ENCODE measurements around the gene DPY30. TPM values are rescaled to one million over a fixed set of nuclear protein-coding genes. Genes with fewer than 3 reads are reported as not detected.

Gene DPY30
- total and polyA plus RNA-seq, 2 donors (not counting 1 experiment from before 2014, with no cell fraction given) = 43.4 to 56.8 TPM

GRCh38 chr2:31989946-31990345, 49.7 kb downstream of the DPY30 start:
- peaks cover 0 to 5% of the 10 kb centered on the region in 2 donors for H3K4me1 ChIP-seq (ENCODE audit: control insufficient read depth in 2 of 2, insufficient read depth in 2 of 2, low read length in 2 of 2)
- peaks cover 23% of the 10 kb centered on the region for H4K20me1 ChIP-seq (ENCODE audit: control insufficient read depth, insufficient read depth, low read length, poor library complexity, severe bottlenecking)
- H2AFZ ChIP-seq (ENCODE audit: insufficient read depth, low read depth, low read length, poor library complexity, severe bottlenecking) = no peak overlapping the region
- 78% methylated on average over 1 of the region's 4 CpGs for WGBS (ENCODE audit: insufficient coverage)
- DNase-seq (no peak), ATAC-seq (ENCODE audit: low read depth) (no peak)
- Mint-ChIP-seq H3K4me3 (no peak overlapping the region), H3K4me1 (peaks cover 33% of the 10 kb centered on the region), H3K27me3 (no peaks in the 10 kb centered on the region), H3K27ac (no peak overlapping the region), H3K9me3 (ENCODE audit: insufficient read depth) (no peaks in the 10 kb centered on the region)
- peaks cover 0 to 2% of the 10 kb centered on the region in 2 experiments for H3K36me3 ChIP-seq (replicated peaks in 1 of 2; ENCODE audit: control extremely low read depth in 1 of 2, control insufficient read depth in 1 of 2, extremely low read depth in 1 of 2, insufficient read depth in 2 of 2, low read length in 1 of 2)
- H3K9me3 ChIP-seq (ENCODE audit: control extremely low read depth in 1 of 3, control insufficient read depth in 2 of 3, insufficient read depth in 1 of 3, low read length in 2 of 3) = no peaks in the 10 kb centered on the region
- H3K4me2 ChIP-seq (replicated peaks; ENCODE audit: low read depth, low read length, poor library complexity, severe bottlenecking) = no peak overlapping the region
- no peak overlapping the region for H3K4me3 ChIP-seq (ENCODE audit: control extremely low read depth in 1 of 5, extremely low read depth in 1 of 5, insufficient read depth in 1 of 5, low read depth in 2 of 5, low read length in 4 of 5)
- ChIA-PET CTCF (interaction anchor here (0.8 kb wide), 1 partner anchor 146 kb away, joined by 3 read pairs; no protein-coding TSS in a partner anchor), POLR2A (interaction anchor here (0.7 kb wide), 1 partner anchor 9 kb away, joined by 4 read pairs; no protein-coding TSS in a partner anchor)
- intact Hi-C loops (cut with micrococcal nuclease) = no loop called here
- TF ChIP-seq EZH2 (IDR thresholded peaks at IDR 0.05; ENCODE audit: borderline replicate concordance, insufficient read depth, low read depth, low read length, poor library complexity, severe bottlenecking) = no peak
- no peak for TF ChIP-seq CTCF (IDR thresholded peaks at IDR 0.05)
- H3K27ac ChIP-seq (ENCODE audit: low read length in 2 of 2) = no peak overlapping the region
- H3K9ac ChIP-seq (ENCODE audit: low read length) = no peak overlapping the region
- H3K79me2 ChIP-seq (ENCODE audit: control insufficient read depth, insufficient read depth, low read length) = peaks cover 94% of the 10 kb centered on the region
- no peaks in the 10 kb centered on the region for H3K27me3 ChIP-seq (replicated peaks in 1 of 4; ENCODE audit: control extremely low read depth in 1 of 4, control insufficient read depth in 3 of 4, insufficient read depth in 4 of 4, low read length in 3 of 4)

- H4K20me1 ChIP-seq (ENCODE audit: control insufficient read depth, insufficient read depth, low read length, poor library complexity, severe bottlenecking) = peaks cover 23% of the 10 kb centered on the region
- H3K9me3 ChIP-seq (ENCODE audit: control extremely low read depth in 1 of 3, control insufficient read depth in 2 of 3, insufficient read depth in 1 of 3, low read length in 2 of 3) = no peaks in the 10 kb centered on the region
- peak overlapping the region in 1 of 2 donors; percentile 12 for H3K27ac ChIP-seq (ENCODE audit: low read length in 2 of 2)
- WGBS (ENCODE audit: insufficient coverage) = 100% methylated on average over 1 of the region's 2 CpGs
- H3K36me3 ChIP-seq (replicated peaks in 1 of 2; ENCODE audit: control extremely low read depth in 1 of 2, control insufficient read depth in 1 of 2, extremely low read depth in 1 of 2, insufficient read depth in 2 of 2, low read length in 1 of 2) = peaks cover 1 to 3% of the 10 kb centered on the region in 2 experiments
- Mint-ChIP-seq H3K4me3 (no peak overlapping the region), H3K27ac (no peak overlapping the region), H3K4me1 (peaks cover 23% of the 10 kb centered on the region), H3K27me3 (no peaks in the 10 kb centered on the region), H3K9me3 (ENCODE audit: insufficient read depth) (no peaks in the 10 kb centered on the region)
- CTCF ChIA-PET = no interaction called here
- H3K9ac ChIP-seq (ENCODE audit: low read length) = no peak overlapping the region
- no peak overlapping the region for H3K4me2 ChIP-seq (replicated peaks; ENCODE audit: low read depth, low read length, poor library complexity, severe bottlenecking)
- no peak overlapping the region for H2AFZ ChIP-seq (ENCODE audit: insufficient read depth, low read depth, low read length, poor library complexity, severe bottlenecking)
- intact Hi-C loops (cut with micrococcal nuclease) = no loop called here
- no peaks in the 10 kb centered on the region for H3K4me1 ChIP-seq (ENCODE audit: control insufficient read depth in 2 of 2, insufficient read depth in 2 of 2, low read length in 2 of 2)
- TF ChIP-seq CTCF (IDR thresholded peaks at IDR 0.05) (no peak), EZH2 (IDR thresholded peaks at IDR 0.05; ENCODE audit: borderline replicate concordance, insufficient read depth, low read depth, low read length, poor library complexity, severe bottlenecking) (no peak)
- H3K79me2 ChIP-seq (ENCODE audit: control insufficient read depth, insufficient read depth, low read length) = peaks cover 94% of the 10 kb centered on the region
- no peak overlapping the region for H3K4me3 ChIP-seq (ENCODE audit: control extremely low read depth in 1 of 5, extremely low read depth in 1 of 5, insufficient read depth in 1 of 5, low read depth in 2 of 5, low read length in 4 of 5)
- no peak for DNase-seq
- H3K27me3 ChIP-seq (replicated peaks in 1 of 4; ENCODE audit: control extremely low read depth in 1 of 4, control insufficient read depth in 3 of 4, insufficient read depth in 4 of 4, low read length in 3 of 4) = no peaks in the 10 kb centered on the region
- no peak for ATAC-seq (ENCODE audit: low read depth)
- POLR2A ChIA-PET = no interaction called here
These were observed 52.0 kb downstream of the DPY30 start for GRCh38 chr2:31987454-31988220.
